Activated naive CD8-positive, alpha-beta T cell (primary cell): ENCODE measurements around the gene LRR1.

Experiments used
- H3K27ac Mint-ChIP-seq: one replicate; pipeline ENCODE4 v1.8.0; 2021; ENCODE audit warnings: mixed read lengths
- H3K27me3 Mint-ChIP-seq: one replicate; pipeline ENCODE4 v1.8.0; 2021; ENCODE audit warnings: mixed read lengths
- H3K36me3 Mint-ChIP-seq: one replicate; pipeline ENCODE4 v1.8.0; 2021; ENCODE audit warnings: mixed read lengths
- H3K4me1 Mint-ChIP-seq: one replicate; pipeline ENCODE4 v1.8.0; 2021; ENCODE audit warnings: low read depth, mixed read lengths
- H3K4me3 Mint-ChIP-seq: one replicate; pipeline ENCODE4 v1.8.0; 2021; ENCODE audit warnings: mild to moderate bottlenecking, mixed read lengths
- H3K9me3 Mint-ChIP-seq: one replicate; pipeline ENCODE4 v1.8.0; 2021; ENCODE audit warnings: low read depth, mixed read lengths

The LRR1 gene

GRCh38 chr14:49598485-49599300, at the start of gene LRR1:
LRR1 (plus strand) TSS chr14:49598940; CDS start chr14:49599021, 81 bp downstream.
- Mint-ChIP-seq H3K4me3 (peak within 1 kb of the TSS; percentile 94), H3K27ac (peak within 1 kb of the TSS; percentile 94), H3K36me3 (no peaks in the 10 kb centered on the region), H3K9me3 (no peaks in the 10 kb centered on the region), H3K4me1 (peaks cover 30% of the 10 kb centered on the region), H3K27me3 (no peaks in the 10 kb centered on the region)

- Mint-ChIP-seq H3K4me3 (no peak overlapping the region), H3K27me3 (no peaks in the 10 kb centered on the region), H3K27ac (no peak overlapping the region), H3K36me3 (no peaks in the 10 kb centered on the region), H3K4me1 (no peaks in the 10 kb centered on the region), H3K9me3 (no peaks in the 10 kb centered on the region)
Measured at GRCh38 chr14:49549446-49549845, 49.3 kb upstream of the LRR1 start.

- no peaks in the 10 kb centered on the region for H3K4me1 Mint-ChIP-seq
- H3K27me3 Mint-ChIP-seq = no peaks in the 10 kb centered on the region
- no peak overlapping the region for H3K4me3 Mint-ChIP-seq
- H3K36me3 Mint-ChIP-seq = no peaks in the 10 kb centered on the region
- H3K27ac Mint-ChIP-seq = no peak overlapping the region
- no peaks in the 10 kb centered on the region for H3K9me3 Mint-ChIP-seq
Measured at GRCh38 chr14:49549881-49550280, 48.9 kb upstream of the LRR1 start.

- Mint-ChIP-seq H3K9me3 (no peaks in the 10 kb centered on the region), H3K27ac (no peak overlapping the region), H3K4me3 (no peak overlapping the region), H3K4me1 (no peaks in the 10 kb centered on the region), H3K36me3 (no peaks in the 10 kb centered on the region), H3K27me3 (no peaks in the 10 kb centered on the region)
Measured at GRCh38 chr14:49550286-49551184, 48.2 kb upstream of the LRR1 start.

- Mint-ChIP-seq H3K4me3 (no peak overlapping the region), H3K27me3 (no peaks in the 10 kb centered on the region), H3K36me3 (no peaks in the 10 kb centered on the region), H3K27ac (no peak overlapping the region), H3K9me3 (no peaks in the 10 kb centered on the region), H3K4me1 (no peaks in the 10 kb centered on the region)
Measured at GRCh38 chr14:49551569-49551968, 47.2 kb upstream of the LRR1 start.

- no peaks in the 10 kb centered on the region for H3K9me3 Mint-ChIP-seq
- H3K27me3 Mint-ChIP-seq = no peaks in the 10 kb centered on the region
- no peak overlapping the region for H3K4me3 Mint-ChIP-seq
- no peak overlapping the region for H3K27ac Mint-ChIP-seq
- H3K4me1 Mint-ChIP-seq = no peaks in the 10 kb centered on the region
- H3K36me3 Mint-ChIP-seq = no peaks in the 10 kb centered on the region
Measured at GRCh38 chr14:49553106-49553505, 45.6 kb upstream of the LRR1 start.

- H3K36me3 Mint-ChIP-seq = no peaks in the 10 kb centered on the region
- H3K27me3 Mint-ChIP-seq = no peaks in the 10 kb centered on the region
- H3K27ac Mint-ChIP-seq = no peak overlapping the region
- no peak overlapping the region for H3K4me3 Mint-ChIP-seq
- H3K9me3 Mint-ChIP-seq = no peaks in the 10 kb centered on the region
- no peaks in the 10 kb centered on the region for H3K4me1 Mint-ChIP-seq
Measured at GRCh38 chr14:49553892-49554291, 44.8 kb upstream of the LRR1 start.

- H3K4me3 Mint-ChIP-seq = no peak overlapping the region
- no peaks in the 10 kb centered on the region for H3K9me3 Mint-ChIP-seq
- H3K27me3 Mint-ChIP-seq = peaks cover 3% of the 10 kb centered on the region
- H3K4me1 Mint-ChIP-seq = no peaks in the 10 kb centered on the region
- no peak overlapping the region for H3K27ac Mint-ChIP-seq
- H3K36me3 Mint-ChIP-seq = peaks cover 2% of the 10 kb centered on the region
Measured at GRCh38 chr14:49559979-49560768, 38.6 kb upstream of the LRR1 start.

- H3K4me3 Mint-ChIP-seq = no peak overlapping the region
- no peaks in the 10 kb centered on the region for H3K4me1 Mint-ChIP-seq
- H3K27me3 Mint-ChIP-seq = no peaks in the 10 kb centered on the region
- H3K9me3 Mint-ChIP-seq = peaks cover 4% of the 10 kb centered on the region
- H3K36me3 Mint-ChIP-seq = peaks cover 11% of the 10 kb centered on the region
- H3K27ac Mint-ChIP-seq = no peak overlapping the region
Measured at GRCh38 chr14:49566714-49567113, 32.0 kb upstream of the LRR1 start.

GRCh38 chr14:49569281-49569680, 29.5 kb upstream of the LRR1 start:
- H3K36me3 Mint-ChIP-seq = peaks cover 17% of the 10 kb centered on the region
- no peak overlapping the region for H3K27ac Mint-ChIP-seq
- H3K4me3 Mint-ChIP-seq = no peak overlapping the region
- H3K4me1 Mint-ChIP-seq = peaks cover 4% of the 10 kb centered on the region
- H3K9me3 Mint-ChIP-seq = peaks cover 4% of the 10 kb centered on the region
- H3K27me3 Mint-ChIP-seq = no peaks in the 10 kb centered on the region

GRCh38 chr14:49574038-49574437, 24.7 kb upstream of the LRR1 start:
- no peaks in the 10 kb centered on the region for H3K27me3 Mint-ChIP-seq
- peaks cover 23% of the 10 kb centered on the region for H3K4me1 Mint-ChIP-seq
- H3K4me3 Mint-ChIP-seq = no peak overlapping the region
- no peak overlapping the region for H3K27ac Mint-ChIP-seq
- peaks cover 4% of the 10 kb centered on the region for H3K9me3 Mint-ChIP-seq
- peaks cover 31% of the 10 kb centered on the region for H3K36me3 Mint-ChIP-seq

- H3K4me3 Mint-ChIP-seq = no peak overlapping the region
- no peaks in the 10 kb centered on the region for H3K27me3 Mint-ChIP-seq
- H3K27ac Mint-ChIP-seq = no peak overlapping the region
- peaks cover 31% of the 10 kb centered on the region for H3K36me3 Mint-ChIP-seq
- no peaks in the 10 kb centered on the region for H3K9me3 Mint-ChIP-seq
- peaks cover 55% of the 10 kb centered on the region for H3K4me1 Mint-ChIP-seq
Measured at GRCh38 chr14:49578141-49578540, 20.6 kb upstream of the LRR1 start.

- H3K36me3 Mint-ChIP-seq = peaks cover 34% of the 10 kb centered on the region
- H3K27me3 Mint-ChIP-seq = no peaks in the 10 kb centered on the region
- peaks cover 63% of the 10 kb centered on the region for H3K4me1 Mint-ChIP-seq
- H3K9me3 Mint-ChIP-seq = no peaks in the 10 kb centered on the region
- H3K27ac Mint-ChIP-seq = peak overlapping the region; percentile 25
- H3K4me3 Mint-ChIP-seq = no peak overlapping the region
Measured at GRCh38 chr14:49579841-49580240, 18.9 kb upstream of the LRR1 start.

- Mint-ChIP-seq H3K4me1 (peaks cover 59% of the 10 kb centered on the region), H3K36me3 (peaks cover 42% of the 10 kb centered on the region), H3K9me3 (no peaks in the 10 kb centered on the region), H3K4me3 (peak overlapping the region; percentile 96), H3K27ac (peak overlapping the region; percentile 87), H3K27me3 (no peaks in the 10 kb centered on the region)
Measured at GRCh38 chr14:49581209-49582112, 17.3 kb upstream of the LRR1 start.
